IPS-NIHi11 (cell line): ENCODE results near the gene OSBPL10.

Experiments
- DNase-seq: peaks from one replicate; pipeline ENCODE4 v3.0.0; 2012; ENCODE audit warnings: mixed read lengths, low spot score

OSBPL10 gene

GRCh38 chr3:31958701-31959152 lies 22.3 kb downstream of the OSBPL10 start:
- DNase-seq = no peak

GRCh38 chr3:31957106-31957505 lies 24.0 kb downstream of the OSBPL10 start:
- no peak for DNase-seq

GRCh38 chr3:31955581-31955980 lies 25.5 kb downstream of the OSBPL10 start:
- DNase-seq = no peak

GRCh38 chr3:31953636-31954035 lies 27.4 kb downstream of the OSBPL10 start:
- no peak for DNase-seq

- DNase-seq = no peak
Measured at GRCh38 chr3:31953091-31953490, 28.0 kb downstream of the OSBPL10 start.

- no peak for DNase-seq
Measured at GRCh38 chr3:31952205-31952604, 28.9 kb downstream of the OSBPL10 start.

GRCh38 chr3:31948280-31948679 lies 32.8 kb downstream of the OSBPL10 start:
- DNase-seq = no peak

GRCh38 chr3:31947671-31948091 lies 33.4 kb downstream of the OSBPL10 start:
- DNase-seq = no peak

- no peak for DNase-seq
Measured at GRCh38 chr3:31947162-31947561, 33.9 kb downstream of the OSBPL10 start.

GRCh38 chr3:31946484-31947081 lies 34.5 kb downstream of the OSBPL10 start:
- DNase-seq = no peak

GRCh38 chr3:31945738-31946052 lies 35.4 kb downstream of the OSBPL10 start:
- DNase-seq = no peak

- DNase-seq = no peak
Measured at GRCh38 chr3:31943041-31943440, 38.0 kb downstream of the OSBPL10 start.

GRCh38 chr3:31942446-31942845 lies 38.6 kb downstream of the OSBPL10 start:
- DNase-seq = no peak

GRCh38 chr3:31937225-31937624 lies 43.8 kb downstream of the OSBPL10 start:
- DNase-seq = no peak

- DNase-seq = no peak
Measured at GRCh38 chr3:31936420-31937060, 44.5 kb downstream of the OSBPL10 start.

- peak; percentile 32 for DNase-seq
Measured at GRCh38 chr3:31934866-31935265, 46.2 kb downstream of the OSBPL10 start.

- DNase-seq = no peak
Measured at GRCh38 chr3:31934018-31934417, 47.0 kb downstream of the OSBPL10 start.

- no peak for DNase-seq
Measured at GRCh38 chr3:31932990-31933389, 48.1 kb downstream of the OSBPL10 start.

- DNase-seq = no peak
Measured at GRCh38 chr3:31929826-31930502, 51.1 kb downstream of the OSBPL10 start.

GRCh38 chr3:31927811-31928210 lies 53.3 kb downstream of the OSBPL10 start:
- no peak for DNase-seq

GRCh38 chr3:31926543-31926942 lies 54.5 kb downstream of the OSBPL10 start:
- DNase-seq = no peak

GRCh38 chr3:31925271-31925630 lies 55.8 kb downstream of the OSBPL10 start:
- no peak for DNase-seq

- DNase-seq = no peak
Measured at GRCh38 chr3:31924610-31925270, 56.3 kb downstream of the OSBPL10 start.
